OCI-LY7 (cell line): ENCODE results near the gene FUT8. TPM values are rescaled to one million over a fixed set of nuclear protein-coding genes. Genes with fewer than 3 reads are reported as not detected.
"Not testable (repeated sequence)": the region's sequence is repeated elsewhere in the genome, so short reads cannot be mapped to it uniquely, and the experiment has no call there.

Experiments
- BruUV-seq: library from RNA; stranded (reverse); fragments of 400-500 nt; replicated peaks from 2 replicates; lab custom pipeline; 2021; lab: Mats Ljungman, UMichigan
- CTCF ChIA-PET: fragments of 300-600 bp; sonication (Branson Sonifier 250); formaldehyde crosslinking; loops from one replicate; lab custom pipeline; 2022; ENCODE audit warnings: antibody characterized with exemption; ENCODE audit not compliant: unreplicated experiment; lab: Charles Lee
- POLR2A ChIA-PET: fragments of 300-600 bp; sonication (Branson Sonifier 250); formaldehyde crosslinking; loops from one replicate; lab custom pipeline; 2022; ENCODE audit warnings: antibody characterized with exemption; lab: Charles Lee
- DNase-seq: peaks from one replicate; pipeline ENCODE4 v3.0.0-alpha.2; 2015; ENCODE audit warnings: low spot score
- H2AFZ ChIP-seq: fragments of 200-600 bp; sonication (generic), shearing (Covaris generic); 2 replicates; pipeline ENCODE4 v1.6.1; 2014; ENCODE audit warnings: mild to moderate bottlenecking, antibody characterized with exemption, low read length, moderate library complexity
- H3K27ac ChIP-seq: fragments of 200-600 bp; sonication (generic); 2 replicates; pipeline ENCODE4 v1.5.1; 2014; ENCODE audit warnings: mixed run types, low read depth, mild to moderate bottlenecking, moderate library complexity, low read length, inconsistent platforms; ENCODE audit not compliant: poor library complexity, severe bottlenecking
- H3K36me3 ChIP-seq: fragments of 200-600 bp; sonication (generic); 2 replicates; pipeline ENCODE4 v1.6.1; 2014; ENCODE audit warnings: mild to moderate bottlenecking, antibody characterized with exemption, low read length, moderate library complexity, mixed read lengths; ENCODE audit not compliant: insufficient read depth
- H3K4me1 ChIP-seq: fragments of 200-600 bp; sonication (generic); 2 replicates; pipeline ENCODE4 v1.5.1; 2014; ENCODE audit warnings: mild to moderate bottlenecking, low read length; ENCODE audit not compliant: insufficient read depth, poor library complexity, severe bottlenecking
- H3K4me2 ChIP-seq: fragments of 200-600 bp; sonication (generic); 2 replicates; pipeline ENCODE4 v1.6.1; 2014; ENCODE audit warnings: mild to moderate bottlenecking, low read length
- H3K4me3 ChIP-seq: fragments of 200-600 bp; sonication (generic); 2 replicates; pipeline ENCODE4 v1.5.1; 2014; ENCODE audit warnings: mild to moderate bottlenecking, low read depth, low read length; ENCODE audit not compliant: poor library complexity, severe bottlenecking
- H3K79me2 ChIP-seq: fragments of 200-600 bp; sonication (generic); 2 replicates; pipeline ENCODE4 v1.6.1; 2016; ENCODE audit warnings: low read depth, mild to moderate bottlenecking, low read length, moderate library complexity, mixed read lengths; ENCODE audit not compliant: insufficient read depth
- H3K9me2 ChIP-seq: fragments of 200-600 bp; sonication (generic); 2 replicates; pipeline ENCODE4 v1.6.1; 2016; ENCODE audit warnings: mild to moderate bottlenecking, low read length, mixed read lengths; ENCODE audit not compliant: insufficient read depth
- H3K9me3 ChIP-seq: fragments of 200-600 bp; sonication (generic); 2 replicates; pipeline ENCODE4 v1.6.1; 2014; ENCODE audit warnings: mild to moderate bottlenecking, mixed run types, low read length, mixed read lengths
- H4K20me1 ChIP-seq: fragments of 200-600 bp; sonication (generic); 2 replicates; pipeline ENCODE4 v1.6.1; 2014; ENCODE audit warnings: mild to moderate bottlenecking, antibody characterized with exemption, low read length, moderate library complexity, mixed read lengths; ENCODE audit not compliant: insufficient read depth
- CTCF ChIP-seq: fragments of 200-600 bp; sonication (generic); conservative IDR thresholded peaks from 2 replicates; pipeline ENCODE4 v1.5.1; 2014; ENCODE audit warnings: mild to moderate bottlenecking, antibody characterized with exemption, low read length, moderate library complexity, mixed read lengths
- EZH2phosphoT487 ChIP-seq: fragments of 200-600 bp; sonication (generic); IDR thresholded peaks from 2 replicates; pipeline ENCODE4 v1.6.1; 2018; ENCODE audit warnings: low read depth, borderline replicate concordance, mild to moderate bottlenecking, mixed run types, antibody characterized with exemption, low read length, moderate library complexity, mixed read lengths
- intact Hi-C: fragments of 100-400 bp; cut with micrococcal nuclease; formaldehyde crosslinking; loops from one replicate; pipeline ENCODE4 v1.10.0; 2022; ENCODE audit not compliant: unreplicated experiment
- total RNA-seq, 2 experiments: library from RNA; depleted of rRNA in 1 of 2; stranded (reverse); fragments of >200 nt in 1 of 2; shearing (Covaris generic) in 1 of 2; gene quantifications; 2 replicates each; pipeline ENCODE4 v1.2.3, GENCODE V29; 2014 to 2022

Gene FUT8
- total RNA-seq, 2 experiments from 2014 or later, result 90.3 to 174 TPM

GRCh38 chr14:65628664-65629063 lies 216.1 kb downstream of the FUT8 start:
- H3K4me2 ChIP-seq, result no peak overlapping the region
- no peak for DNase-seq
- H3K4me3 ChIP-seq, result no peak overlapping the region
- H3K27ac ChIP-seq, result no peak overlapping the region
- H3K79me2 ChIP-seq, result peaks cover 22% of the 10 kb centered on the region; the same call in 1 of the 2 replicates
- intact Hi-C loops, result no loop called here
- ChIA-PET POLR2A (interaction anchor here (1.1 to 1.2 kb wide), 2 partner anchors 11 to 13 kb away, joined by 3 to 4 read pairs; no protein-coding TSS in a partner anchor), CTCF (no interaction called here)
- peaks cover 13% of the 10 kb centered on the region for H3K4me1 ChIP-seq
- H3K9me3 ChIP-seq, result no peaks in the 10 kb centered on the region
- TF ChIP-seq CTCF (no peak), EZH2phosphoT487 (no peak)
- H2AFZ ChIP-seq, result no peak overlapping the region
- no peaks in the 10 kb centered on the region for H3K9me2 ChIP-seq
- BruUV-seq, result no TSS peak
- peaks cover 92% of the 10 kb centered on the region for H3K36me3 ChIP-seq
- H4K20me1 ChIP-seq, result no peaks in the 10 kb centered on the region

- BruUV-seq, result no TSS peak
- no peaks in the 10 kb centered on the region for H3K9me2 ChIP-seq
- H4K20me1 ChIP-seq, result no peaks in the 10 kb centered on the region
- no peak for TF ChIP-seq CTCF
- no peak for TF ChIP-seq EZH2phosphoT487
- H3K4me2 ChIP-seq, result no peak overlapping the region; the same call in 1 of the 2 replicates
- H2AFZ ChIP-seq, result no peak overlapping the region
- peak; percentile 7 for DNase-seq
- intact Hi-C loops, result no loop called here
- peaks cover 13% of the 10 kb centered on the region for H3K4me1 ChIP-seq
- peaks cover 30% of the 10 kb centered on the region; the same call in 1 of the 2 replicates for H3K79me2 ChIP-seq
- CTCF ChIA-PET, result no interaction called here
- H3K27ac ChIP-seq, result peak overlapping the region; percentile 27
- H3K4me3 ChIP-seq, result no peak overlapping the region
- peaks cover 88% of the 10 kb centered on the region for H3K36me3 ChIP-seq
- POLR2A ChIA-PET, result interaction anchor here (1.0 to 1.4 kb wide), 4 partner anchors 9 to 63 kb away, joined by 3 to 7 read pairs (median 4); no protein-coding TSS in a partner anchor
- peaks cover 5% of the 10 kb centered on the region; the same call in 1 of the 2 replicates for H3K9me3 ChIP-seq
These were observed 218.5 kb downstream of the FUT8 start for GRCh38 chr14:65631040-65631439.

- Histone ChIP-seq H3K27ac (no peak overlapping the region), H3K4me2 (no peak overlapping the region), H3K4me3 (no peak overlapping the region), H4K20me1 (no peaks in the 10 kb centered on the region), H3K36me3 (peaks cover 88% of the 10 kb centered on the region), H3K9me2 (no peaks in the 10 kb centered on the region), H3K79me2 (peaks cover 32% of the 10 kb centered on the region), H3K4me1 (peaks cover 13% of the 10 kb centered on the region), H2AFZ (no peak overlapping the region), H3K9me3 (peaks cover 5% of the 10 kb centered on the region; the same call in 1 of the 2 replicates)
- no peak for TF ChIP-seq EZH2phosphoT487
- intact Hi-C loops, result no loop called here
- BruUV-seq, result no TSS peak
- DNase-seq, result no peak
- CTCF ChIA-PET, result no interaction called here
- POLR2A ChIA-PET, result no interaction called here
These were observed 220.0 kb downstream of the FUT8 start for GRCh38 chr14:65632487-65632886.

GRCh38 chr14:65633666-65634065 lies 221.1 kb downstream of the FUT8 start:
- H3K27ac ChIP-seq, H3K4me3 ChIP-seq, H4K20me1 ChIP-seq, DNase-seq, intact Hi-C loops, H2AFZ ChIP-seq, BruUV-seq, H3K9me2 ChIP-seq, H3K4me2 ChIP-seq, CTCF ChIA-PET, H3K9me3 ChIP-seq: not testable (repeated sequence)
- Histone ChIP-seq H3K36me3 (peaks cover 88% of the 10 kb centered on the region), H3K79me2 (peaks cover 44% of the 10 kb centered on the region), H3K4me1 (peaks cover 20% of the 10 kb centered on the region)
- POLR2A ChIA-PET, result interaction anchor here (0.6 kb wide), 1 partner anchor 8 kb away, joined by 5 read pairs; no protein-coding TSS in a partner anchor
